ENCODE results near the gene MIAT. TPM values are rescaled to one million over a fixed set of nuclear protein-coding genes. Genes with fewer than 3 reads are reported as not detected.

The MIAT gene
- total and polyA plus RNA-seq, 2 of the 4 experiments (the other 2 are of a cell fraction): 0.54 to 0.65 TPM

DNA sequence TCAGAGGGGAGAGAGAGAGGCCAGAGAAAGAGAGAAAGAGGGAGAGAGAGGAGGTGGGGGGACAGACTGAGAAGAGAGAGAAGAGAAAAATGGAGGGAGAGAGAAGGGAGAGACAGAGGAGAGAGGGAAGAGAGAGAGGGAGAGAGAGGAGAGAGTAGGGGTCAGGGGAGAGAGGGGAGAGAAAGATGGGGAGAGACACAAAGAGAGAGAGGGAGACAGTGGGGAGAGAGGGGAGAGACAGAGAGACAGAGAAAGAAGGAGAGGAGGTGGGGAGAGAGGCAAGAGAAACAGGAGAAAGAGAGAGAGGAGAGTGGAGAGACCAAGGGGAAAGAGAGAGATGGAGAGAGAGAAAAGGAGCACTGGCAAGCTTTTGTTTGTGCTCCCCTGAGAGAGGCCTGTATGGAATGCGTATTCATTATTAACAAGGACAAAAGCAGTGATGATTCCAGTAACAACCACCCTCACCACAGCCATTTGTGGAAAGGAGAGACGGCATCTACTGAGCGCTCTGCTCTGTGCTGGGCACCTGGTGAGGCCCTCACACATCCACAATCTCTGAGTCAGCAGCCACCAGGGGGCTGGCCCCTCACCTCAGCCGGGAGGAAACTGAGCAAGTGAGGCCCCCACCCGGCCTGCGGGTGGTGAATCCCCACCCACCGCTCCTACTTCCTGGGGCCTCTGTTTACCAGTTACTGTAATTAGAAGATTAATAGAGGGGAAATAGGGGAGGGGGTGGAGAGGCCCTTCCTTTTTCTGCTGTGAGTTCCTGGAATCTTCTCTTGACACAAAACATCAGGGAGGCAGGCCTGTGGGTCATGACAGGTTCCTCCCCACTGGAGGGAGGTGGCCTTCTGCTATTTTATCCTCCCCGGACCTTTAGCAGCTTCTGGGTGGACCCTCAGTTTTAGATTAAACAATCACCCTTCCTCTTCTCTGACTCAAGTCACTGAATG lies 14.6 kb upstream of the MIAT start:
- peak overlapping the region in 1 of 2 experiments; percentile 40; a peak in 2 of 4 replicates for H4K8ac ChIP-seq (ENCODE audit: low read depth in 2 of 2, low read length in 2 of 2)
- no peak overlapping the region for H2BK5ac ChIP-seq (ENCODE audit: low read depth, low read length, poor library complexity, severe bottlenecking)
- H4K91ac ChIP-seq (ENCODE audit: insufficient read depth, low read depth, low read length): no peak overlapping the region
- no peaks in the 10 kb centered on the region for H3K36me3 ChIP-seq (ENCODE audit: control insufficient read depth, insufficient read depth, low read length)
- 60% methylated on average over 2 of the region's 8 CpGs; no CpG with 5 or more reads in 1 of the 2 experiments for WGBS, 2 experiments (ENCODE audit: extremely low coverage in 2 of 2, insufficient read length in 1 of 2)
- peak overlapping the region; percentile 64; the same call in 1 of the 2 replicates for H3K23ac ChIP-seq (ENCODE audit: low read depth, low read length)
- no peak overlapping the region for H2BK20ac ChIP-seq (ENCODE audit: low read depth, low read length)
- intact Hi-C loops (cut with micrococcal nuclease): no loop called here
- ATAC-seq (ENCODE audit: low read depth) (no peak), DNase-seq (no peak)
- 0 out of 2 replicates have a peak overlapping the region, but pooled peaks have one; percentile 33 for H2AK5ac ChIP-seq (ENCODE audit: low read depth, low read length)
- no peak overlapping the region for H3K27ac ChIP-seq (ENCODE audit: insufficient read depth, low read length)
- H2AK9ac ChIP-seq (replicated peaks; ENCODE audit: low read depth, low read length, poor library complexity): peak overlapping the region; percentile 1
- H3K4me2 ChIP-seq (ENCODE audit: low read depth, low read length): no peak overlapping the region
- POLR2A ChIA-PET (ENCODE audit: unreplicated experiment): interaction anchor here (0.6 kb wide), 2 partner anchors 14 to 138 kb away, joined by 3 to 10 read pairs; no protein-coding TSS in a partner anchor
- H4K20me1 ChIP-seq (ENCODE audit: insufficient read depth, low read length): no peaks in the 10 kb centered on the region
- BruUV-seq (replicated peaks): no TSS peak
- peak overlapping the region; percentile 40; the same call in 1 of the 2 replicates for H3K14ac ChIP-seq (replicated peaks; ENCODE audit: low read depth, low read length)
- H3K4me3 ChIP-seq (ENCODE audit: insufficient read depth, low read depth, low read length): no peak overlapping the region
- dilution Hi-C loops (cut with HindIII; ENCODE audit: low sequenced_read_pairs, unreplicated experiment): no loop called here
- H4K5ac ChIP-seq (ENCODE audit: low read depth, low read length): no peak overlapping the region
- no peak overlapping the region for H3K9ac ChIP-seq (ENCODE audit: low read depth, low read length)
- no peak overlapping the region; the same call in 2 of the 3 replicates for H2BK15ac ChIP-seq (ENCODE audit: low read depth, low read length)
- H3K4ac ChIP-seq (ENCODE audit: low read depth, low read length): peak overlapping the region; percentile 22; the same call in 1 of the 2 replicates
- no peak overlapping the region for H3K56ac ChIP-seq (ENCODE audit: extremely low read depth, insufficient read depth, low read length)
- no peaks in the 10 kb centered on the region for H3K9me3 ChIP-seq (ENCODE audit: control insufficient read depth, insufficient read depth, low read length)
- H3K4me1 ChIP-seq (ENCODE audit: control insufficient read depth, insufficient read depth, low read length): peaks cover 9% of the 10 kb centered on the region
- peak overlapping the region; percentile 26; the same call in 1 of the 2 replicates for H2BK120ac ChIP-seq (ENCODE audit: low read depth, low read length)
- in situ Hi-C loops (cut with MboI; ENCODE audit: low sequenced_read_pairs): no loop called here
- CTCF ChIA-PET: interaction anchor here (0.6 kb wide), 1 partner anchor 17 kb away, joined by 3 read pairs; no protein-coding TSS in a partner anchor
- TF ChIP-seq, protein P1, sequence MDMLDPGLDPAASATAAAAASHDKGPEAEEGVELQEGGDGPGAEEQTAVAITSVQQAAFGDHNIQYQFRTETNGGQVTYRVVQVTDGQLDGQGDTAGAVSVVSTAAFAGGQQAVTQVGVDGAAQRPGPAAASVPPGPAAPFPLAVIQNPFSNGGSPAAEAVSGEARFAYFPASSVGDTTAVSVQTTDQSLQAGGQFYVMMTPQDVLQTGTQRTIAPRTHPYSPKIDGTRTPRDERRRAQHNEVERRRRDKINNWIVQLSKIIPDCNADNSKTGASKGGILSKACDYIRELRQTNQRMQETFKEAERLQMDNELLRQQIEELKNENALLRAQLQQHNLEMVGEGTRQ (IDR thresholded peaks at IDR 0.05; ENCODE audit: low read depth, low read length): no peak
- no peak for TF ChIP-seq POLR2A (IDR thresholded peaks at IDR 0.05; ENCODE audit: low read depth, low read length)
- no peak for TF ChIP-seq BHLHE40 (IDR thresholded peaks at IDR 0.05; ENCODE audit: low read depth, low read length)
- TF ChIP-seq, protein P2, sequence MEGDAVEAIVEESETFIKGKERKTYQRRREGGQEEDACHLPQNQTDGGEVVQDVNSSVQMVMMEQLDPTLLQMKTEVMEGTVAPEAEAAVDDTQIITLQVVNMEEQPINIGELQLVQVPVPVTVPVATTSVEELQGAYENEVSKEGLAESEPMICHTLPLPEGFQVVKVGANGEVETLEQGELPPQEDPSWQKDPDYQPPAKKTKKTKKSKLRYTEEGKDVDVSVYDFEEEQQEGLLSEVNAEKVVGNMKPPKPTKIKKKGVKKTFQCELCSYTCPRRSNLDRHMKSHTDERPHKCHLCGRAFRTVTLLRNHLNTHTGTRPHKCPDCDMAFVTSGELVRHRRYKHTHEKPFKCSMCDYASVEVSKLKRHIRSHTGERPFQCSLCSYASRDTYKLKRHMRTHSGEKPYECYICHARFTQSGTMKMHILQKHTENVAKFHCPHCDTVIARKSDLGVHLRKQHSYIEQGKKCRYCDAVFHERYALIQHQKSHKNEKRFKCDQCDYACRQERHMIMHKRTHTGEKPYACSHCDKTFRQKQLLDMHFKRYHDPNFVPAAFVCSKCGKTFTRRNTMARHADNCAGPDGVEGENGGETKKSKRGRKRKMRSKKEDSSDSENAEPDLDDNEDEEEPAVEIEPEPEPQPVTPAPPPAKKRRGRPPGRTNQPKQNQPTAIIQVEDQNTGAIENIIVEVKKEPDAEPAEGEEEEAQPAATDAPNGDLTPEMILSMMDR (conservative IDR thresholded peaks at IDR 0.05; ENCODE audit: low read depth, low read length): no peak
- TF ChIP-seq, protein P3, sequence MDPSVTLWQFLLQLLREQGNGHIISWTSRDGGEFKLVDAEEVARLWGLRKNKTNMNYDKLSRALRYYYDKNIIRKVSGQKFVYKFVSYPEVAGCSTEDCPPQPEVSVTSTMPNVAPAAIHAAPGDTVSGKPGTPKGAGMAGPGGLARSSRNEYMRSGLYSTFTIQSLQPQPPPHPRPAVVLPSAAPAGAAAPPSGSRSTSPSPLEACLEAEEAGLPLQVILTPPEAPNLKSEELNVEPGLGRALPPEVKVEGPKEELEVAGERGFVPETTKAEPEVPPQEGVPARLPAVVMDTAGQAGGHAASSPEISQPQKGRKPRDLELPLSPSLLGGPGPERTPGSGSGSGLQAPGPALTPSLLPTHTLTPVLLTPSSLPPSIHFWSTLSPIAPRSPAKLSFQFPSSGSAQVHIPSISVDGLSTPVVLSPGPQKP (IDR thresholded peaks at IDR 0.05; ENCODE audit: borderline replicate concordance, low read depth, low read length): no peak
- TF ChIP-seq CHD1 (IDR thresholded peaks at IDR 0.05; ENCODE audit: low read depth, low read length): no peak
- TF ChIP-seq MAFK (IDR thresholded peaks at IDR 0.05; ENCODE audit: low read depth, low read length): no peak
- TF ChIP-seq MAZ (IDR thresholded peaks at IDR 0.05; ENCODE audit: borderline replicate concordance, low read depth, low read length): no peak
- no peak for TF ChIP-seq FOS (IDR thresholded peaks at IDR 0.05; ENCODE audit: low read depth, low read length)
- TF ChIP-seq RFX5 (IDR thresholded peaks at IDR 0.05; ENCODE audit: low read depth, low read length): no peak
- TF ChIP-seq RCOR1 (IDR thresholded peaks at IDR 0.05; ENCODE audit: insufficient replicate concordance, low read length): no peak
- TF ChIP-seq MXI1 (IDR thresholded peaks at IDR 0.05; ENCODE audit: borderline replicate concordance, low read depth, low read length): no peak
- peak overlapping the region; percentile 74 for H2AFZ ChIP-seq (replicated peaks; ENCODE audit: low read length, poor library complexity)
- H3K79me1 ChIP-seq (ENCODE audit: low read depth in 1 of 2, low read length in 2 of 2): no peaks in the 10 kb centered on the region
- H3K9me1 ChIP-seq (ENCODE audit: insufficient read depth, low read length): peaks cover 10% of the 10 kb centered on the region; the same call in 1 of the 2 replicates
- H3K27me3 ChIP-seq (ENCODE audit: control insufficient read depth, insufficient read depth, low read length): peaks cover 13% of the 10 kb centered on the region
- H3K18ac ChIP-seq (ENCODE audit: low read depth, low read length): no peak overlapping the region

All from IMR-90 (cell line).